Measurements from ENCODE around the gene SUMO1. TPM values are rescaled to one million over a fixed set of nuclear protein-coding genes. Genes with fewer than 3 reads are reported as not detected.
A peak's percentile ranks its signal among the peaks of the same experiment; 100 is the strongest.

SUMO1 gene
- polyA plus RNA-seq, 4 donors = 93.6 to 156 (median 114) TPM

DNA sequence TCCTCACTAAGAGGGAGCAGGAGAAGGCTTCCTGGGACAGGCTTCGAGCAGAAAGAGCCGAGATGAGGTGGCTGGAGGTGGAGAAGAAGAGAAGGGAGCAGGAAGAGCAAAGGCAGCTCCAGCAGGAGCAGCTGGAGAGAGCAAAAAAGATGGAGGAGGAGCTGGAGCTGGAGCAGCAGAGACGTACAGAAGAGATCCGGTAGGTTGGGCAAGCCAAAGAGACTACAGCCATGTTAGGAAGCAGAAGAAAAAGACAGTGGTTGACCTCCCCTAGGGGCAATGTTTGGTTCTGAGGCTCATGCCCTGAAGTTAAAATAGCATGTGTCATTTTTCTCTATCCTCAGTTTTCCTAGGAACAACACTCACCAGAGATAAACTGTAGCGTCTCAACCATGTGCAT lies 45.1 kb downstream of the SUMO1 start:
- 89 to 95% (median 92%) methylated on average over 5 of the region's 5 CpGs for whole genome bisulfite sequencing, 3 donors
- FAIRE-seq (no peak), DNase-seq (no peak)
- Histone ChIP-seq H3K27ac (ENCODE audit: low read depth in 1 of 3, low read length in 2 of 3) (no peak overlapping the region), H3K4me1 (ENCODE audit: control insufficient read depth in 3 of 3, insufficient read depth in 2 of 3, low read depth in 1 of 3, low read length in 2 of 3) (no peaks in the 10 kb centered on the region), H3K9me3 (ENCODE audit: control insufficient read depth in 2 of 2, insufficient read depth in 1 of 2, low read depth in 1 of 2, low read length in 1 of 2) (no peaks in the 10 kb centered on the region), H3K4me3 (ENCODE audit: low read depth in 1 of 3, low read length in 3 of 3) (no peak overlapping the region), H3K27me3 (ENCODE audit: control insufficient read depth in 3 of 3, insufficient read depth in 3 of 3, low read length in 3 of 3) (no peaks in the 10 kb centered on the region), H3K36me3 (ENCODE audit: control insufficient read depth in 3 of 3, insufficient read depth in 2 of 3, low read depth in 1 of 3, low read length in 3 of 3) (no peaks in the 10 kb centered on the region)

DNA sequence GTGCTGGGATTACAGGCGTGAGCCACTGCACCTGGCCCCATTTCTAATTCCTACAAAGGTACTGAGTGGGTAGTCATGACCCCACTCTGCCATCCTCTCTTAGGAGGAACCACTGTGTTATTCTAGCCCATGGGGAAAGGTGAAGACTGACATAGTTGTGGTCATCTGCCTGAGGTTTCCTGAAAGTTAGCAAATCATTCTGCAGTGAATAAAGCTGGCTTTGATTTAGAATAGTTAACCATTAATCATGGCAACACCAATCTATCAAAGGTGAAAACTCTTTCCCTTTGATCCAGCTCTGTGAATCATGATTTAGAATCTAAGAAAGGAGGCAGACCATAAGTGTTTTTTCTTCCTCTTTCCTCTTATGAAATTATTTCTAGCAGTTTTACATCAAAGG lies 50.8 kb downstream of the SUMO1 start:
- no peak for FAIRE-seq

DNA sequence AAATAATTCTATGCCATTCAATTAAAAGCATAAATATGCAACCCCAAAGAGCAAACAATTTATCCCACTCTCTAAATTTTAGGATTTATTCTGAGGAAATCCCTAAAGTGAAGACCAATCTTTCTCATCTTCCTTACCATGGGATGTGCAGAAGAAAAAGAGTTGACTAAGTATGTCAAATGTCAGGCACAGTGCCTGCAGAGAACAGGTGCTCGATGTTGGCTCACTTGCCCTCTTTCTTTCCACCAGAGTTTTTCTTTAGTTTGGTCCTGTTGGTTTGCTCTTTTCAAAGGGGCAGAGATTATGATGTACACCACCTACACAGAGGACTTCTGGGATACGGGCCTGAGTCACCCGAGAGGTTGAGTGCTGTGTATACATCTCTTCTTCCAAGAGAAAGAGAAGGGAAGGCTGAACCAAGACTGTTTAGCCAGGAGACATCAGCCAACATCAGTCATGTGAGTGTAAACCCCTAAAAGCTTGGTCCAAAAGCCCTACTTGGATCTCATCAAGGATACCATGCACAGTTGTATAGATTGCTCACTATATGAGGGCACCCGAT lies 51.7 kb downstream of the SUMO1 start:
- H3K4me3 ChIP-seq (ENCODE audit: low read depth in 1 of 3, low read length in 3 of 3) = no peak overlapping the region
- no peaks in the 10 kb centered on the region for H3K36me3 ChIP-seq (ENCODE audit: control insufficient read depth in 3 of 3, insufficient read depth in 2 of 3, low read depth in 1 of 3, low read length in 3 of 3)
- no peaks in the 10 kb centered on the region for H3K9me3 ChIP-seq (ENCODE audit: control insufficient read depth in 2 of 2, insufficient read depth in 1 of 2, low read depth in 1 of 2, low read length in 1 of 2)
- peaks cover 0 to 7% (median 0%) of the 10 kb centered on the region in 3 donors for H3K4me1 ChIP-seq (ENCODE audit: control insufficient read depth in 3 of 3, insufficient read depth in 2 of 3, low read depth in 1 of 3, low read length in 2 of 3)
- DNase-seq (no peak), FAIRE-seq (no peak)
- 50 to 86% (median 64%) methylated on average over 4 of the region's 4 CpGs for WGBS, 3 donors
- no peaks in the 10 kb centered on the region for H3K27me3 ChIP-seq (ENCODE audit: control insufficient read depth in 3 of 3, insufficient read depth in 3 of 3, low read length in 3 of 3)
- H3K27ac ChIP-seq (ENCODE audit: low read depth in 1 of 3, low read length in 2 of 3) = no peak overlapping the region

More for the DNA sequence above, 50.8 kb downstream of the SUMO1 start:
- no peaks in the 10 kb centered on the region for H3K36me3 ChIP-seq (ENCODE audit: control insufficient read depth in 3 of 3, insufficient read depth in 2 of 3, low read depth in 1 of 3, low read length in 3 of 3)
- 11 to 60% (median 57%) methylated on average over 1 of the region's 1 CpG for WGBS, 3 donors
- H3K27me3 ChIP-seq (ENCODE audit: control insufficient read depth in 3 of 3, insufficient read depth in 3 of 3, low read length in 3 of 3) = no peaks in the 10 kb centered on the region
- no peak overlapping the region for H3K27ac ChIP-seq (ENCODE audit: low read depth in 1 of 3, low read length in 2 of 3)
- H3K4me3 ChIP-seq (ENCODE audit: low read depth in 1 of 3, low read length in 3 of 3) = no peak overlapping the region
- peak; percentile 33 to 75 for DNase-seq
- H3K4me1 ChIP-seq (ENCODE audit: control insufficient read depth in 3 of 3, insufficient read depth in 2 of 3, low read depth in 1 of 3, low read length in 2 of 3) = peaks cover 0 to 7% (median 0%) of the 10 kb centered on the region in 3 donors
- no peaks in the 10 kb centered on the region for H3K9me3 ChIP-seq (ENCODE audit: control insufficient read depth in 2 of 2, insufficient read depth in 1 of 2, low read depth in 1 of 2, low read length in 1 of 2)

DNA sequence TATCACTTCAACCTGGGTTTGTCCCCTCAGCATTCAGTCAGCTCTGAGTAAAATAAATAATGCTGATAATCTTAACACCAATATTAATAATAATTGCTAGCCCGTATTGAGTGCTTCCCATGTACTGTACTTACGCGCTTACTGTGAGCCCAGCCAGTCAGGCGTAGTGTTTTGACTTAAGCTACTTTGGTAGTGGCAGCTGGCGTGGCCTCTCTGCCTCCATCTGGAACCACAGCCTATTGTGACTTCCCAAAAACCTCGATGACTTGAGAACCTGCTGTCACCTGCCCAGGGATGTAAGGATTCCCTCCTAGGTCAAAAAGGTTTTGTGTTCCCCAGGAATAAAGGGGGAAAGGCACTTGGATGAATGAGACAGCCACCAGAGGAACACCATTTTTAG lies 53.2 kb downstream of the SUMO1 start:
- FAIRE-seq = no peak
- WGBS, 3 donors = 79 to 85% (median 84%) methylated on average over 6 of the region's 6 CpGs

DNA sequence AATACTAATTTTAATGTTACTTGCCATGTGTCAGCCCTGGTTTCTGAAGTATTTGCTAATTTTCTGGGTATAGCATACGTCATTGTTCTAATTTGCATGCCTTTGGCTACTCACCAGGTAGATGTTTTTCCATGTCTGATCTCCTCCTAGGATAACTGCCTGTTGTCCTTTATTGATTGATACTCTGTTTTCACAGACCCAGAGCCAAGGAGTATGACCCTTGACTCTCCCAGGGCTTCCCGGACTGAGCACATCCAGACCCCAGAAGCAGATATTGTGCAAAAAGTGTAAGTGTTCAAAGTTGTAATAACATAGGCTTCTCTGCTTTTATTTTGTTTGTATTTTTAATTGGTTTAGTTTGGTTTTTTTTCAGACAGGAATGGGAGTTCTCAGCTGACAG lies 53.8 kb downstream of the SUMO1 start:
- Histone ChIP-seq H3K9me3 (ENCODE audit: control insufficient read depth in 2 of 2, insufficient read depth in 1 of 2, low read depth in 1 of 2, low read length in 1 of 2) (no peaks in the 10 kb centered on the region), H3K27me3 (ENCODE audit: control insufficient read depth in 3 of 3, insufficient read depth in 3 of 3, low read length in 3 of 3) (no peaks in the 10 kb centered on the region), H3K4me3 (ENCODE audit: low read depth in 1 of 3, low read length in 3 of 3) (no peak overlapping the region), H3K27ac (ENCODE audit: low read depth in 1 of 3, low read length in 2 of 3) (no peak overlapping the region), H3K36me3 (ENCODE audit: control insufficient read depth in 3 of 3, insufficient read depth in 2 of 3, low read depth in 1 of 3, low read length in 3 of 3) (no peaks in the 10 kb centered on the region), H3K4me1 (ENCODE audit: control insufficient read depth in 3 of 3, insufficient read depth in 2 of 3, low read depth in 1 of 3, low read length in 2 of 3) (peaks cover 0 to 7% (median 0%) of the 10 kb centered on the region in 3 donors)
- 69 to 74% (median 72%) methylated on average over 2 of the region's 2 CpGs for WGBS, 3 donors
- FAIRE-seq = no peak
- no peak for DNase-seq

More for the DNA sequence above, 53.2 kb downstream of the SUMO1 start:
- DNase-seq = no peak
- H3K4me3 ChIP-seq (ENCODE audit: low read depth in 1 of 3, low read length in 3 of 3) = no peak overlapping the region
- peaks cover 0 to 7% (median 0%) of the 10 kb centered on the region in 3 donors for H3K4me1 ChIP-seq (ENCODE audit: control insufficient read depth in 3 of 3, insufficient read depth in 2 of 3, low read depth in 1 of 3, low read length in 2 of 3)
- H3K36me3 ChIP-seq (ENCODE audit: control insufficient read depth in 3 of 3, insufficient read depth in 2 of 3, low read depth in 1 of 3, low read length in 3 of 3) = no peaks in the 10 kb centered on the region
- no peaks in the 10 kb centered on the region for H3K9me3 ChIP-seq (ENCODE audit: control insufficient read depth in 2 of 2, insufficient read depth in 1 of 2, low read depth in 1 of 2, low read length in 1 of 2)
- no peak overlapping the region for H3K27ac ChIP-seq (ENCODE audit: low read depth in 1 of 3, low read length in 2 of 3)
- H3K27me3 ChIP-seq (ENCODE audit: control insufficient read depth in 3 of 3, insufficient read depth in 3 of 3, low read length in 3 of 3) = no peaks in the 10 kb centered on the region

DNA sequence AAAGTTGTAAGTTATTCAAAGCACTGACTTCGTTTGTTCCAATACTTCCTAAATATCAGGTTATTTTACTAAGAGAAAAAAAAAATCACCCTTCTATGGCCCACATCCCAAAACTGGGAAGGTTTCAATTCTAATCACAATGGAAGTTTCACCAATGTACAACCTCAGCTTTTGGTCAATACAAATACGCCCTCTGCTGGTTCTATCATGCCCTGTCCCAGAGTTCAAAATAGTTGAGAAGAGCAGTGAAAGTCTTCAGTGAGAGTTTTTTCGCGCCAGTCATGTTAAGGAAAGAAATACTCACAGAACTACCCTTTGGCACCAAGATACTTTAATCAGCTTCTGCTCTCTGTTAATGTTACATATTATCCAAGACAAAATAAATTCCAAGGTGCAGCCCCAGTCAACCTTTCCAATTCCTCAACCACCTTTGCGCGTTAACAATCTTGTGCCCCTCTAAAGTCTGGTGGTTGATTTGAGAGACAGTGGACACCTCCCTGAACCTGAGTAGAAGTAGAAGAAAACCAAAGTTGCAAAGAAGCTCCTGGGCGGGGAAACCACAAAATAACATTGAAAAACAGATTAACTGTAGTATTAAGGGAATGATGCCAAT lies 59.9 kb downstream of the SUMO1 start:
- no peaks in the 10 kb centered on the region for H3K4me1 ChIP-seq (ENCODE audit: control insufficient read depth in 3 of 3, insufficient read depth in 2 of 3, low read depth in 1 of 3, low read length in 2 of 3)
- 42 to 49% (median 46%) methylated on average over 7 of the region's 7 CpGs for WGBS, 3 donors
- no peaks in the 10 kb centered on the region for H3K27me3 ChIP-seq (ENCODE audit: control insufficient read depth in 3 of 3, insufficient read depth in 3 of 3, low read length in 3 of 3)
- peaks cover 0 to 2% of the 10 kb centered on the region in 2 donors for H3K9me3 ChIP-seq (ENCODE audit: control insufficient read depth in 2 of 2, insufficient read depth in 1 of 2, low read depth in 1 of 2, low read length in 1 of 2)
- peak; percentile 71 to 75 for DNase-seq
- no peaks in the 10 kb centered on the region for H3K36me3 ChIP-seq (ENCODE audit: control insufficient read depth in 3 of 3, insufficient read depth in 2 of 3, low read depth in 1 of 3, low read length in 3 of 3)
- FAIRE-seq = no peak
- H3K27ac ChIP-seq (ENCODE audit: low read depth in 1 of 3, low read length in 2 of 3) = no peak overlapping the region
- no peak overlapping the region for H3K4me3 ChIP-seq (ENCODE audit: low read depth in 1 of 3, low read length in 3 of 3)

DNA sequence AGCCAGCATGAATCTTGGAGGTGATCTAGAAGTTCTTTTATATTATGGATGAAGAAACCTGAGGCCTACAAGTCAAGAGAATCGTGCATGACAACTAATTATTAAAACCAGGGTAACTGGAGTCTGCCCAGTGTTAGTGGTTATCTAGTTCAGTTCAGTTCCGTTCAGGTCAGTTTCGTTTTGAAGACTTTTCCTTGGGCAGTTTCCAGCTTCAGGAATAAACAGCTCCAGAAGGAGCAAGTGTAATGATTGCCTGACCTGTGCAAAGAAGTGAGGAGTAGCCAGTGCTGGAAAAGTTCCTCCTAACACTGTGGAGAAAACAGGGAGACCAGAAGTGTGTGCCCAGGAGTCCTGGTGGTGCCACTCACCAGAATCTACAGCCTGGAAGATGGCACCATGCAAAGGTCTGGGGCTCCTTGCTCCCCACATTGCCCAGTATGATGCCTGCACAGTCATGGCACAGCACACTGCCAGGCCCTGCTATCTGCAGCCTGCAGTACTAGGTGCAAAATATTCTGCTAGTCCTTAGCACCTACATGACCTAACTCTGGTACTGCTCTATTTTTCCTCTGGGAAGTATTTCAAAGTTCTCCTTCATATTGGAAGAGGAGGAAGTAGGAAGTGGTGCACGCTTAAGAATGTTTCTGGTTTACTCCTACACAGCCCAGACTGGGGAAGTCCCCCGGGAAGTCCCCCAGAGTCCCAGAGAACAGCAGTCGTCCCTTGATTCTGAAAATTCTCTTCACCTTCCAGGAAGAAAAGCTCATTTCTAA lies 65.8 kb downstream of the SUMO1 start:
- no peak overlapping the region for H3K4me3 ChIP-seq (ENCODE audit: low read depth in 1 of 3, low read length in 3 of 3)
- peaks cover 0 to 4% (median 0%) of the 10 kb centered on the region in 3 donors for H3K27me3 ChIP-seq (ENCODE audit: control insufficient read depth in 3 of 3, insufficient read depth in 3 of 3, low read length in 3 of 3)
- DNase-seq (peak in 1 of 2 donors; percentile 32), FAIRE-seq (no peak)
- H3K4me1 ChIP-seq (ENCODE audit: control insufficient read depth in 3 of 3, insufficient read depth in 2 of 3, low read depth in 1 of 3, low read length in 2 of 3) = peaks cover 0 to 4% (median 3%) of the 10 kb centered on the region in 3 donors
- WGBS, 3 donors = 35 to 46% (median 43%) methylated on average over 6 of the region's 6 CpGs
- no peak overlapping the region for H3K27ac ChIP-seq (ENCODE audit: low read depth in 1 of 3, low read length in 2 of 3)
- H3K9me3 ChIP-seq (ENCODE audit: control insufficient read depth in 2 of 2, insufficient read depth in 1 of 2, low read depth in 1 of 2, low read length in 1 of 2) = peaks cover 0 to 2% of the 10 kb centered on the region in 2 donors
- H3K36me3 ChIP-seq (ENCODE audit: control insufficient read depth in 3 of 3, insufficient read depth in 2 of 3, low read depth in 1 of 3, low read length in 3 of 3) = no peaks in the 10 kb centered on the region

DNA sequence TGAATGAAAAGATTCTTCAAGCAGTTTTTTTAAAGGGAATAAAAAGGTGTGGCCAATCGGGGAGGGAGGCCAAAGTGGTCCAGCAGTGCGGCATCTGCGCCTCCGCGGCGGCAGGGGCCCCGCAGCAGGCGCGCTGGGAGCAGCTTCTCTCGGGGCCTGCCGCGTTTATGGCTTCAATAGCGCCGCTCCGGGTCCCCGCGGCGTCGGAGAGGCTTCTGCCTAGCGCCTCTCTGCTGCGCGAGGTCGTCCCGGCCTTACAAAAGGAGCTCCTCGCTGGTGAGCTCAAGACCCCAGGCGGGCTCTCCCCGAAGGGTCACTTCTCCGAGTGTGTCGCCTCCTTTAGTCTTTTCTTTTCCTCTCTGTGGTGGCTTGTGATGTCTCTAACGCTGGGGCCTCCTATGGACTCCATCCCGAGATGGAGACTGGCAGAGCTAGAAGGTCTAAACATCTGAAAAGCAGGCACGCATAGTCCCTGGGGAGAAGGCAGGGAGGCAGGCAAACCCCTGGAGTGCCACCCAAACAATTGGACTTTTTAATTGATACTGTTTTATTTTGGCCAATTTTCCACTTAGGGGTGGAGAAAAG lies 67.1 kb downstream of the SUMO1 start:
- WGBS, 3 donors = 15 to 26% (median 18%) methylated on average over 32 of the region's 32 CpGs
- Histone ChIP-seq H3K27ac (ENCODE audit: low read depth in 1 of 3, low read length in 2 of 3) (no peak overlapping the region), H3K9me3 (ENCODE audit: control insufficient read depth in 2 of 2, insufficient read depth in 1 of 2, low read depth in 1 of 2, low read length in 1 of 2) (peaks cover 0 to 2% of the 10 kb centered on the region in 2 donors), H3K4me1 (ENCODE audit: control insufficient read depth in 3 of 3, insufficient read depth in 2 of 3, low read depth in 1 of 3, low read length in 2 of 3) (peaks cover 0 to 4% (median 3%) of the 10 kb centered on the region in 3 donors), H3K4me3 (ENCODE audit: low read depth in 1 of 3, low read length in 3 of 3) (peak overlapping the region in 2 of 3 donors; percentile 2 to 8), H3K27me3 (ENCODE audit: control insufficient read depth in 3 of 3, insufficient read depth in 3 of 3, low read length in 3 of 3) (peaks cover 0 to 4% (median 0%) of the 10 kb centered on the region in 3 donors), H3K36me3 (ENCODE audit: control insufficient read depth in 3 of 3, insufficient read depth in 2 of 3, low read depth in 1 of 3, low read length in 3 of 3) (no peaks in the 10 kb centered on the region)
- FAIRE-seq (no peak), DNase-seq (peak in 1 of 2 donors; percentile 55)

Data from small intestine (tissue), 7 donors.